K562 (cell line): ENCODE data around the gene NPAS2.

Experiments used
- FOXP4 ChIP-seq: sonication (generic); formaldehyde crosslinking; IDR thresholded peaks from 2 replicates; pipeline ENCODE4 v1.8.0; 2022; ENCODE audit warnings: mild to moderate bottlenecking, missing genetic modification reagents, borderline replicate concordance
- GABPB2 ChIP-seq: fragments of 250-450 bp; sonication (Bioruptor Pico); conservative IDR thresholded peaks from 2 replicates; pipeline ENCODE4 v1.5.1; 2021; ENCODE audit warnings: mild to moderate bottlenecking
- JUND ChIP-seq, 2 experiments: IDR thresholded peaks; 2 replicates in 1 of 2; 3 replicates in 1 of 2; pipeline ENCODE4 v1.6.1; 2011; ENCODE audit warnings: borderline replicate concordance in 2 of 2, low read depth in 2 of 2, low read length in 2 of 2, improper control_type of control experiment in 1 of 2, missing biosample characterization in 1 of 2, missing genetic modification characterization in 1 of 2, missing genetic modification reagents in 1 of 2

- TF ChIP-seq GABPB2 (CRISPR knock-in tag) (no peak), JUND (IDR thresholded peaks at IDR 0.05; ENCODE audit: borderline replicate concordance, low read depth, low read length) (no peak), JUND (tag; IDR thresholded peaks at IDR 0.05; ENCODE audit: borderline replicate concordance, low read depth, low read length) (no peak), FOXP4 (CRISPR knock-in tag) (no peak)
These were observed 39.5 kb upstream of the NPAS2 start for GRCh38 chr2:100780203-100781008.
